Fibroblast of the aortic adventitia (primary cell): Measurements from ENCODE around the gene ACCS. TPM values are rescaled to one million over a fixed set of nuclear protein-coding genes. Genes with fewer than 3 reads are reported as not detected.

Experiments
- DNase-seq: peaks from one replicate; pipeline ENCODE4 v3.0.0-alpha.2; 2010; ENCODE audit warnings: low read depth
- H3K4me3 ChIP-seq: 2 replicates; pipeline ENCODE4 v1.5.1; 2011; ENCODE audit warnings: low read depth, mild to moderate bottlenecking, control low read depth, low read length, moderate library complexity
- CTCF ChIP-seq: IDR thresholded peaks from 2 replicates; pipeline ENCODE4 v1.5.1; 2011; ENCODE audit warnings: mild to moderate bottlenecking, low read length, control low read depth, inconsistent platforms; ENCODE audit not compliant: insufficient read depth
- total RNA-seq: library from RNA; depleted of rRNA; stranded (reverse); fragments of >200 nt; gene quantifications from 2 replicates; pipeline ENCODE4 v1.2.3, GENCODE V29; 2012; ENCODE audit warnings: low replicate concordance

The ACCS gene
- total RNA-seq, 1 donor, result 10.8 TPM

- DNase-seq, result no peak
- H3K4me3 ChIP-seq, result no peak overlapping the region
- no peak for TF ChIP-seq CTCF
These were observed 14.9 kb upstream of the ACCS start for GRCh38 chr11:44051171-44051570.

- no peak for TF ChIP-seq CTCF
- no peak for DNase-seq
- no peak overlapping the region for H3K4me3 ChIP-seq
These were observed 8.7 kb upstream of the ACCS start for GRCh38 chr11:44057340-44057739.

- no peak overlapping the region for H3K4me3 ChIP-seq
- no peak for DNase-seq
- no peak for TF ChIP-seq CTCF
These were observed 7.8 kb upstream of the ACCS start for GRCh38 chr11:44058275-44058674.

GRCh38 chr11:44065161-44065661 lies 859 bp upstream of the ACCS start:
- no peak for TF ChIP-seq CTCF
- no peak for DNase-seq
- no peak overlapping the region for H3K4me3 ChIP-seq

- H3K4me3 ChIP-seq, result peak overlapping the region; percentile 74
- peak; percentile 80 for DNase-seq
- TF ChIP-seq CTCF, result no peak
These were observed 667 bp downstream of the ACCS start for GRCh38 chr11:44066732-44067141.

GRCh38 chr11:44067266-44067665 lies 1.2 kb downstream of the ACCS start:
- no peak for DNase-seq
- TF ChIP-seq CTCF, result no peak
- peak overlapping the region; percentile 74 for H3K4me3 ChIP-seq

- H3K4me3 ChIP-seq, result no peak overlapping the region
- no peak for TF ChIP-seq CTCF
- no peak for DNase-seq
These were observed 2.1 kb downstream of the ACCS start for GRCh38 chr11:44068180-44068579.
